NCI-H446 treated with DMSO at 0.1 percent for 48 hours (cell line): Measurements from ENCODE around the gene TFPI2.

Experiments
- DNase-seq: peaks from one replicate; lab custom pipeline; 2025; lab: John Stamatoyannopoulos, UW

The TFPI2 gene

DNA sequence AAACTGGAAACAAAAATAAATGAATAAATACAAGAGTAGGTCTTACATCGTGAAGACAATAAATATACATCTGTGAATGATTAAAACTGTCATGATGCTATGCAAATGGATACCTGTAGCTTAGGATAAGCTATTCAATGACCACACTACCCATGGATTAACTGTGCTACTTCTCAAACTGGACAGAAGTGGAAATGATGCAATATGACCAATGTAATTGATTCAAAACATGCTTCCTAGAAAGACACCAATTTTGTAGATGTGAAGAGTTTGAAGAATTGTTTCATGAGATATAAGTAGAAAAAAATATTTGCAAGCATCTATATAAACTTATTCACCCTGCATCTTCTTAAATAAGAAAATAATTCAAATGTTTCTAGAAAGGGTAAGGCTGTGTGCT, 36.1 kb downstream of the TFPI2 start:
- no peak for DNase-seq

DNA sequence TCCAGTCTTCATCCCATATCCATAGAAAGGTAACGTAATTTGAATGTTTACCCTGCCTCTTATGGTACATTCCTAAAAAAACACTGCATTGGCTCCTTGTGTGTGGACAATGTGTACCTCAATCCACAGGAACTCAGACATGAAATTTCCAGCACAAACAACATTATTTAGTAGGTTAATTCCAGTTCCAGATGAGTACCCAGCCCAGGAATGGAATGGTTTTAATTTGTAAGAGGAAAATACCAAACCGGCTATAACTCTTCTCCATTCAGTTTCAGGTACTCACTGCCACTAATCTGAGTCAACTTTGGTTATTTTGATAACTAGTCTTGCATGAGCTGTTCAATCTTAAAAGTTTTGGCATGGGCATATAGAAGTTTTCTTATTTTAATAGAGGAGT, 39.0 kb downstream of the TFPI2 start:
- no peak for DNase-seq

DNA sequence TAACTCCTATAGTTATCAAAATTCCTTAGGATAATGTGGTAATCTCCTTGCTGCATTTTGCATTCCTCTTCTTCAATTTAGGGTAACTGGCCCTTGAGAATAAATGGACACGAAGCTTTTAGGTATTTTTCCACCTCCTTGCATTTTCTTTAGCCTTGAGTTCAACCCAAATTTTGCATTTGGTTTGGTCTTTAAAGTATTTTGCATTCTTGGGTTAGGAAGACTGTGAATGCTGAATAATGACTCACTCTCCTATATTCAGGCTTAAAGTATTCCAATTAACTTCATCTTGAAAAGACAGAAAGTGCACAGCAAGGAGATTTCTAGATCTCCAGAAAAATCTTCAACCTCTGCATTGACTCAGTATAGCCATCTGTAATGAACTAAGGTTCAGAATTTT, 47.3 kb downstream of the TFPI2 start:
- DNase-seq = no peak

DNA sequence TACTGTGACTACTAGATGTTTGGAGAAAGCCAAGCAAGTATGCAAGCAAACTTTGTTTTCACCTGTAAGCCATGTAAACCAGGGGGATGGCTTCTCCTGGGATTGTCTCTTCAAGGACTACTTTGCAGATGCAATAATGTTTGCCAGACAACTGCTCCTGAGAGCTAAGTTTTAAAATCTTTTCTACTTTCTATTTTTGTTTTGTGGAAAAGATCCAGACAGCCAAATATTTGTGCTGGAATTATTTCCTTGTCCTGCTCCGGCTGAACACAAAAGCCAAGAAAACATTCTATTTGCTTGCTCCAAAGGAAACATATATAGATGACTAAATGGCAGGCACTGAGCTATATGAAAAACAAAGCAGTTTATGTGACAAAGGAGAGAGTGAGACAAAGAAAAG, 51.6 kb downstream of the TFPI2 start:
- no peak for DNase-seq

DNA sequence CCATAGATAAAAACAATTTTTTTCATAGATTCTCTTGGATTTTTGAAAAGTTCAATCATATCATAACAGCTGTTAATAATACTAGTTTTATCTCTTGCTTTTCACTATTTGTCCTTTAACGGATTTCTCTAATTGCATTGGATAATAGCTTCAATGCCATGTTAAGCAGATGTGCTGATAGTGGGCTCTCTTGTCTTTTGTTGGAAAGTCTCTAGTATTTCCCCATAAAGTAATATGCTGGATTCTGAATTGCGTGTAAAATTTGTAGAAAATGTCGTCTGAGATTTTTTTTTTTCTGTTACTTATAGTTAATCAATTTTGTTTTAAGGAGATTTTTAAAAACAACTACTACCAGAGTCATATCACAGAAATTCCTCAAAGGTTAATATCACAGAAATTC, 53.3 kb downstream of the TFPI2 start:
- no peak for DNase-seq

DNA sequence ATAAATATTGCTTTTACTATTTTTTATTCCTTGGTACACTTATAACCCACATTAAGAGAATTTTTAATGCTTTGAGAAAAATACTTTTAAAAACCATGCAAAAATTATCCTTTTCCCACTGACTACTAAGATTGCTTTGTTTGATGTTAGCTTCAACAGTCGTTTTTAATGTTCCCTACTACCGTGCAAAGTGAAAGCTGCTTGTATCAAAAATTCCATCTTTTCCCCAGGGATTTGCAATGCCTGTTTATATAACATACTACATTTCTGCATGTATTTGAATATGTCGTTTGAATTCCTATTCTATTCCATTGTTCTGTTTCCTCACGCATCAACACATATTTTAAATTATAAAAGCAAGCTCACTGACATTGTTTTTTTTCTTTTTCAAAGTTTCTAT, 54.4 kb downstream of the TFPI2 start:
- no peak for DNase-seq

DNA sequence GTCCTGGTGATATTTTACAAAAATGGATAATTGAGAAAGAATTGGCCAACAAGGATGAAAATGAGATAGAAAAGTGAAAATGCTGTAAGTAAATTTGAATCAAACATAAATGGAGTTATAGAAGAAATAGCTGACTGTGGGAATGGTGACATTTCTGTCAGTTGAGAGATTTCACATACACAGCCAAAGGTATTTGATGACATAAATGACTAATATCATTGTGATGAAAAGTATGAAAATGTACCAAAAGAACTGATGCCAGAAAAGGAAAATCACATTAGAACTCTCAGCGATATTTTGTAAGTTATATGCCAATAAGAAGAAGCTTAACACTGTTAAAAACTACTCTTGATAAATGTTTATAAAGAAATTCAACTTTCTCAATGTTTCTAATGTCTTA, 54.9 kb downstream of the TFPI2 start:
- no peak for DNase-seq
